ENCODE measurements around the gene WDR53.

DNA sequence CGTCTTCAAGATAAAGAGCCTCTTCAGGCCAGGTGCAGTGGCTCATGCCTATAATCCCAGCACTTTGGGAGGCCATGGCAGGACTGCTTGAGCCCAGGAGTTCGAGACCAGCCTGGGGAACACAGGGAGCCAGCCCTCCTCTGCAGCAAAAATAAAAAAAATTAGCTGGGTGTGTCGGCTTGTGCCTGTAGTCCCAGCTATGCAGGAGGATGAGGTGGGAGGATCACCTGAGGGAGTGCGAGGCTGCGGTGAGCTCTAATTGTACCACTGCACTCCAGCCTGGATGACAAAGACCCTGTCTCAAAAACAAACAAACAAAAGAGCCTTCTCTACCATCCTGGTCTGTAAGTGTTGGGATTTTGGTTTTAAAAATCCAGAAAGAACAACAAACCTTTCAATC is 11.1 kb downstream of the WDR53 start:
- TF ChIP-seq POLR2AphosphoS5 (IDR thresholded peaks at IDR 0.05; ENCODE audit: low read depth, low read length) = no peak
- TF ChIP-seq, protein P1, sequence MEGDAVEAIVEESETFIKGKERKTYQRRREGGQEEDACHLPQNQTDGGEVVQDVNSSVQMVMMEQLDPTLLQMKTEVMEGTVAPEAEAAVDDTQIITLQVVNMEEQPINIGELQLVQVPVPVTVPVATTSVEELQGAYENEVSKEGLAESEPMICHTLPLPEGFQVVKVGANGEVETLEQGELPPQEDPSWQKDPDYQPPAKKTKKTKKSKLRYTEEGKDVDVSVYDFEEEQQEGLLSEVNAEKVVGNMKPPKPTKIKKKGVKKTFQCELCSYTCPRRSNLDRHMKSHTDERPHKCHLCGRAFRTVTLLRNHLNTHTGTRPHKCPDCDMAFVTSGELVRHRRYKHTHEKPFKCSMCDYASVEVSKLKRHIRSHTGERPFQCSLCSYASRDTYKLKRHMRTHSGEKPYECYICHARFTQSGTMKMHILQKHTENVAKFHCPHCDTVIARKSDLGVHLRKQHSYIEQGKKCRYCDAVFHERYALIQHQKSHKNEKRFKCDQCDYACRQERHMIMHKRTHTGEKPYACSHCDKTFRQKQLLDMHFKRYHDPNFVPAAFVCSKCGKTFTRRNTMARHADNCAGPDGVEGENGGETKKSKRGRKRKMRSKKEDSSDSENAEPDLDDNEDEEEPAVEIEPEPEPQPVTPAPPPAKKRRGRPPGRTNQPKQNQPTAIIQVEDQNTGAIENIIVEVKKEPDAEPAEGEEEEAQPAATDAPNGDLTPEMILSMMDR (IDR thresholded peaks at IDR 0.05) = no peak
- TF ChIP-seq, protein P2, sequence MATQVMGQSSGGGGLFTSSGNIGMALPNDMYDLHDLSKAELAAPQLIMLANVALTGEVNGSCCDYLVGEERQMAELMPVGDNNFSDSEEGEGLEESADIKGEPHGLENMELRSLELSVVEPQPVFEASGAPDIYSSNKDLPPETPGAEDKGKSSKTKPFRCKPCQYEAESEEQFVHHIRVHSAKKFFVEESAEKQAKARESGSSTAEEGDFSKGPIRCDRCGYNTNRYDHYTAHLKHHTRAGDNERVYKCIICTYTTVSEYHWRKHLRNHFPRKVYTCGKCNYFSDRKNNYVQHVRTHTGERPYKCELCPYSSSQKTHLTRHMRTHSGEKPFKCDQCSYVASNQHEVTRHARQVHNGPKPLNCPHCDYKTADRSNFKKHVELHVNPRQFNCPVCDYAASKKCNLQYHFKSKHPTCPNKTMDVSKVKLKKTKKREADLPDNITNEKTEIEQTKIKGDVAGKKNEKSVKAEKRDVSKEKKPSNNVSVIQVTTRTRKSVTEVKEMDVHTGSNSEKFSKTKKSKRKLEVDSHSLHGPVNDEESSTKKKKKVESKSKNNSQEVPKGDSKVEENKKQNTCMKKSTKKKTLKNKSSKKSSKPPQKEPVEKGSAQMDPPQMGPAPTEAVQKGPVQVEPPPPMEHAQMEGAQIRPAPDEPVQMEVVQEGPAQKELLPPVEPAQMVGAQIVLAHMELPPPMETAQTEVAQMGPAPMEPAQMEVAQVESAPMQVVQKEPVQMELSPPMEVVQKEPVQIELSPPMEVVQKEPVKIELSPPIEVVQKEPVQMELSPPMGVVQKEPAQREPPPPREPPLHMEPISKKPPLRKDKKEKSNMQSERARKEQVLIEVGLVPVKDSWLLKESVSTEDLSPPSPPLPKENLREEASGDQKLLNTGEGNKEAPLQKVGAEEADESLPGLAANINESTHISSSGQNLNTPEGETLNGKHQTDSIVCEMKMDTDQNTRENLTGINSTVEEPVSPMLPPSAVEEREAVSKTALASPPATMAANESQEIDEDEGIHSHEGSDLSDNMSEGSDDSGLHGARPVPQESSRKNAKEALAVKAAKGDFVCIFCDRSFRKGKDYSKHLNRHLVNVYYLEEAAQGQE (IDR thresholded peaks at IDR 0.05; ENCODE audit: insufficient read depth in 1 of 2, low read depth in 2 of 2, low read length in 1 of 2) = no peak
